Trophoblast cell (in vitro differentiated cells and primary cell): Measurements from ENCODE around the gene RNU7-1.

ENCODE experiments used
- DNase-seq, 2 donors: peaks; one replicate each; pipeline ENCODE4 v3.0.0-alpha.2; 2016
- H2AFZ ChIP-seq: 2 replicates; pipeline ENCODE4 v1.6.1; 2013; ENCODE audit warnings: low read length, moderate library complexity, mild to moderate bottlenecking; ENCODE audit not compliant: insufficient read depth, poor library complexity
- H2AK5ac ChIP-seq: 2 replicates; pipeline ENCODE4 v1.6.1; 2013; ENCODE audit warnings: mild to moderate bottlenecking, low read length
- H2BK120ac ChIP-seq: 2 replicates; pipeline ENCODE4 v1.6.1; 2013; ENCODE audit warnings: low read length, mild to moderate bottlenecking, moderate library complexity; ENCODE audit not compliant: insufficient read depth, poor library complexity
- H2BK12ac ChIP-seq: 2 replicates; pipeline ENCODE4 v1.6.1; 2013; ENCODE audit warnings: mild to moderate bottlenecking, low read length, moderate library complexity
- H2BK5ac ChIP-seq: 2 replicates; pipeline ENCODE4 v1.6.1; 2013; ENCODE audit warnings: low read length, low read depth, moderate library complexity, mild to moderate bottlenecking; ENCODE audit not compliant: poor library complexity
- H3K14ac ChIP-seq: 2 replicates; pipeline ENCODE4 v1.6.1; 2013; ENCODE audit warnings: mild to moderate bottlenecking, low read length
- H3K18ac ChIP-seq: 2 replicates; pipeline ENCODE4 v1.6.1; 2013; ENCODE audit warnings: mild to moderate bottlenecking, low read length
- H3K23ac ChIP-seq: 2 replicates; pipeline ENCODE4 v1.6.1; 2013; ENCODE audit warnings: low read length
- H3K27ac ChIP-seq: 2 replicates; pipeline ENCODE4 v1.5.1; 2013; ENCODE audit warnings: low read depth, mild to moderate bottlenecking, inconsistent platforms, low read length, moderate library complexity
- H3K27me3 ChIP-seq: 2 replicates; pipeline ENCODE4 v1.6.1; 2013; ENCODE audit warnings: inconsistent platforms, mild to moderate bottlenecking, low read length, moderate library complexity; ENCODE audit not compliant: insufficient read depth
- H3K36me3 ChIP-seq, 2 experiments: 1 replicate in 1 of 2; 2 replicates in 1 of 2; pipeline ENCODE4 v1.6.1; 2013; ENCODE audit warnings: low read length in 2 of 2, mild to moderate bottlenecking in 2 of 2, moderate library complexity in 1 of 2; ENCODE audit not compliant: insufficient read depth in 2 of 2, control insufficient read depth in 1 of 2
- H3K4ac ChIP-seq: 2 replicates; pipeline ENCODE4 v1.6.1; 2013; ENCODE audit warnings: low read depth, mild to moderate bottlenecking, low read length, moderate library complexity
- H3K4me1 ChIP-seq, 2 experiments: 1 replicate in 1 of 2; 2 replicates in 1 of 2; pipeline ENCODE4 v1.6.1; 2013; ENCODE audit warnings: low read length in 2 of 2, mild to moderate bottlenecking in 2 of 2, moderate library complexity in 1 of 2; ENCODE audit not compliant: insufficient read depth in 2 of 2, control insufficient read depth in 1 of 2
- H3K4me2 ChIP-seq: 2 replicates; pipeline ENCODE4 v1.6.1; 2013; ENCODE audit warnings: inconsistent platforms, mild to moderate bottlenecking, low read length, moderate library complexity
- H3K4me3 ChIP-seq: 2 replicates; pipeline ENCODE4 v1.5.1; 2013; ENCODE audit warnings: mild to moderate bottlenecking, low read depth, low read length, inconsistent platforms
- H3K79me1 ChIP-seq: one replicate; pipeline ENCODE4 v1.6.1; 2013; ENCODE audit warnings: low read length
- H3K79me2 ChIP-seq: 2 replicates; pipeline ENCODE4 v1.6.1; 2013; ENCODE audit warnings: low read length, mild to moderate bottlenecking; ENCODE audit not compliant: control insufficient read depth, insufficient read depth, poor library complexity
- H3K9ac ChIP-seq: 2 replicates; pipeline ENCODE4 v1.6.1; 2013; ENCODE audit warnings: mild to moderate bottlenecking, low read length
- H3K9me3 ChIP-seq: 2 replicates; pipeline ENCODE4 v1.6.1; 2013; ENCODE audit warnings: low read depth, mild to moderate bottlenecking, control low read depth, inconsistent platforms, low read length; ENCODE audit not compliant: insufficient read depth
- H4K12ac ChIP-seq: 2 replicates; pipeline ENCODE4 v1.6.1; 2013; ENCODE audit warnings: low read depth, mild to moderate bottlenecking, low read length, moderate library complexity
- H4K8ac ChIP-seq: 2 replicates; pipeline ENCODE4 v1.6.1; 2013; ENCODE audit warnings: low read depth, mild to moderate bottlenecking, low read length, moderate library complexity
- H4K91ac ChIP-seq: one replicate; pipeline ENCODE4 v1.6.1; 2013; ENCODE audit warnings: low read depth, mild to moderate bottlenecking, low read length, moderate library complexity
- WGBS: extraction: QIAGEN DNeasy Blood & Tissue Kit; methylation state at CpG from one replicate; pipeline ENCODE4 v1.1.7; 2013; ENCODE audit warnings: missing lambda C conversion rate; ENCODE audit not compliant: insufficient read length, insufficient coverage; ENCODE audit errors: extremely low coverage; 5-methylcytosine and 5-hydroxymethylcytosine counted together

The RNU7-1 gene

GRCh38 chr12:6975297-6976032 is 31.8 kb downstream of the RNU7-1 start:
- Histone ChIP-seq H3K9ac (no peak overlapping the region), H2BK5ac (no peak overlapping the region), H2AK5ac (no peak overlapping the region), H3K14ac (no peak overlapping the region), H3K9me3 (no peaks in the 10 kb centered on the region), H3K36me3 (peaks cover 35 to 53% of the 10 kb centered on the region in 2 experiments), H3K27ac (no peak overlapping the region), H4K91ac (no peak overlapping the region), H2AFZ (no peak overlapping the region), H3K4me2 (peak overlapping the region; percentile 15), H3K27me3 (no peaks in the 10 kb centered on the region), H3K4me3 (no peak overlapping the region), H2BK12ac (no peak overlapping the region), H2BK120ac (no peak overlapping the region), H3K79me1 (peaks cover 3% of the 10 kb centered on the region), H4K12ac (no peak overlapping the region), H4K8ac (no peak overlapping the region), H3K79me2 (no peaks in the 10 kb centered on the region), H3K4me1 (peaks cover 8 to 14% of the 10 kb centered on the region in 2 experiments), H3K23ac (no peak overlapping the region), H3K4ac (no peak overlapping the region), H3K18ac (no peak overlapping the region)
- DNase-seq = peak; percentile 38 to 57
- WGBS = no CpG with 5 or more reads among the region's 2 CpGs

GRCh38 chr12:6977653-6978052 is 34.0 kb downstream of the RNU7-1 start:
- H4K8ac ChIP-seq = no peak overlapping the region

GRCh38 chr12:6978188-6978587 is 34.6 kb downstream of the RNU7-1 start:
- Histone ChIP-seq H3K4me1 (peaks cover 8 to 14% of the 10 kb centered on the region in 2 experiments), H3K36me3 (peaks cover 42 to 71% of the 10 kb centered on the region in 2 experiments), H3K4ac (no peak overlapping the region), H2AFZ (no peak overlapping the region), H4K8ac (no peak overlapping the region), H3K9ac (no peak overlapping the region), H4K91ac (no peak overlapping the region), H2BK5ac (no peak overlapping the region), H3K27ac (no peak overlapping the region), H3K79me2 (no peaks in the 10 kb centered on the region), H3K18ac (no peak overlapping the region), H3K4me2 (no peak overlapping the region), H3K23ac (no peak overlapping the region), H3K79me1 (no peaks in the 10 kb centered on the region), H3K4me3 (no peak overlapping the region), H4K12ac (no peak overlapping the region), H3K14ac (no peak overlapping the region), H3K9me3 (no peaks in the 10 kb centered on the region), H2BK120ac (no peak overlapping the region), H2BK12ac (no peak overlapping the region), H2AK5ac (no peak overlapping the region), H3K27me3 (no peaks in the 10 kb centered on the region)
- DNase-seq = no peak
- WGBS = no CpG with 5 or more reads among the region's 6 CpGs

More at GRCh38 chr12:6977653-6978052, 34.0 kb downstream of the RNU7-1 start:
- H3K27ac ChIP-seq = no peak overlapping the region
- H3K79me1 ChIP-seq = no peaks in the 10 kb centered on the region
- H3K18ac ChIP-seq = no peak overlapping the region
- no peak overlapping the region for H2AK5ac ChIP-seq
- no peak overlapping the region for H2BK12ac ChIP-seq
- H3K9ac ChIP-seq = no peak overlapping the region
- no peak overlapping the region for H3K14ac ChIP-seq
- H3K27me3 ChIP-seq = no peaks in the 10 kb centered on the region
- H3K9me3 ChIP-seq = no peaks in the 10 kb centered on the region
- peaks cover 8 to 14% of the 10 kb centered on the region in 2 experiments for H3K4me1 ChIP-seq
- no peak overlapping the region for H3K4me2 ChIP-seq
- H3K4me3 ChIP-seq = no peak overlapping the region
- WGBS = no CpG with 5 or more reads among the region's 10 CpGs
- H2BK120ac ChIP-seq = no peak overlapping the region
- H3K4ac ChIP-seq = no peak overlapping the region
- no peaks in the 10 kb centered on the region for H3K79me2 ChIP-seq
- H4K91ac ChIP-seq = no peak overlapping the region
- H3K36me3 ChIP-seq = peaks cover 42 to 71% of the 10 kb centered on the region in 2 experiments
- H4K12ac ChIP-seq = no peak overlapping the region
- no peak overlapping the region for H2BK5ac ChIP-seq
- no peak overlapping the region for H2AFZ ChIP-seq
- no peak overlapping the region for H3K23ac ChIP-seq
- no peak for DNase-seq

GRCh38 chr12:6978611-6979011 is 35.0 kb downstream of the RNU7-1 start:
- no peaks in the 10 kb centered on the region for H3K79me1 ChIP-seq
- H2BK120ac ChIP-seq = no peak overlapping the region
- H4K8ac ChIP-seq = no peak overlapping the region
- H3K23ac ChIP-seq = no peak overlapping the region
- H3K4ac ChIP-seq = no peak overlapping the region
- no peak overlapping the region for H4K91ac ChIP-seq
- no peak overlapping the region for H4K12ac ChIP-seq
- H3K27ac ChIP-seq = no peak overlapping the region
- H3K36me3 ChIP-seq = peaks cover 42 to 71% of the 10 kb centered on the region in 2 experiments
- no peak overlapping the region for H3K14ac ChIP-seq
- no peaks in the 10 kb centered on the region for H3K27me3 ChIP-seq
- H3K9me3 ChIP-seq = no peaks in the 10 kb centered on the region
- WGBS = no CpG with 5 or more reads among the region's 3 CpGs
- H3K4me3 ChIP-seq = no peak overlapping the region
- H3K18ac ChIP-seq = no peak overlapping the region
- no peak overlapping the region for H2AFZ ChIP-seq
- no peak overlapping the region for H3K9ac ChIP-seq
- H2BK12ac ChIP-seq = no peak overlapping the region
- no peaks in the 10 kb centered on the region for H3K79me2 ChIP-seq
- peaks cover 8 to 14% of the 10 kb centered on the region in 2 experiments for H3K4me1 ChIP-seq
- no peak overlapping the region for H2BK5ac ChIP-seq
- H2AK5ac ChIP-seq = no peak overlapping the region
- H3K4me2 ChIP-seq = no peak overlapping the region
- no peak for DNase-seq
